CD4-positive, alpha-beta T cell (primary cell): Measurements from ENCODE around the gene NDNF. TPM values are rescaled to one million over a fixed set of nuclear protein-coding genes. Genes with fewer than 3 reads are reported as not detected.

ENCODE experiments used
- ATAC-seq: fragments of 200-7000 bp; cut with Tn5 transposase; one replicate; pipeline ENCODE4 v1.10.0; 2022; ENCODE audit warnings: mild to moderate bottlenecking; ENCODE audit not compliant: poor library complexity
- CTCF ChIA-PET: fragments of 350-600 bp; sonication (Branson Sonifier 250); formaldehyde crosslinking; loops from one replicate; lab custom pipeline; 2021; ENCODE audit warnings: antibody characterized with exemption, inconsistent platforms; lab: Charles Lee
- POLR2A ChIA-PET: fragments of 350-600 bp; sonication (Branson Sonifier 250); formaldehyde crosslinking; loops from one replicate; lab custom pipeline; 2021; ENCODE audit warnings: antibody characterized with exemption, inconsistent platforms; lab: Charles Lee
- DNase-seq, 14 experiments: peaks; one replicate each; pipeline ENCODE4 v3.0.0-alpha.2; 2013 to 2020; ENCODE audit warnings: mixed read lengths in 2 of 14
- H3K27ac ChIP-seq, 2 donors: one replicate each; pipeline versions ENCODE4 v1.5.1 to v1.7.0; 2013; ENCODE audit warnings: low read length in 2 of 2, low read depth in 1 of 2, mild to moderate bottlenecking in 1 of 2
- H3K27me3 ChIP-seq, 2 experiments: 1 replicate in 1 of 2; 2 replicates in 1 of 2; pipeline versions ENCODE4 v1.6.1 to v1.7.0; 2013; ENCODE audit warnings: low read length in 2 of 2, control low read depth in 1 of 2, mild to moderate bottlenecking in 1 of 2, moderate library complexity in 1 of 2; ENCODE audit not compliant: insufficient read depth in 2 of 2, control insufficient read depth in 1 of 2
- H3K36me3 ChIP-seq: one replicate; pipeline ENCODE4 v1.6.1; 2013; ENCODE audit warnings: low read length, control low read depth; ENCODE audit not compliant: insufficient read depth
- H3K4me1 ChIP-seq: one replicate; pipeline ENCODE4 v1.6.1; 2013; ENCODE audit warnings: low read length, control low read depth; ENCODE audit not compliant: insufficient read depth
- H3K4me3 ChIP-seq: one replicate; pipeline ENCODE4 v1.5.1; 2013; ENCODE audit warnings: mild to moderate bottlenecking, low read length, moderate library complexity
- H3K9me3 ChIP-seq, 2 experiments: 1 replicate in 1 of 2; 2 replicates in 1 of 2; pipeline versions ENCODE4 v1.6.1 to v1.7.0; 2013; ENCODE audit warnings: low read length in 2 of 2, mild to moderate bottlenecking in 2 of 2, control low read depth in 1 of 2, moderate library complexity in 1 of 2; ENCODE audit not compliant: control insufficient read depth in 1 of 2, insufficient read depth in 1 of 2
- H3K27ac Mint-ChIP-seq: one replicate; pipeline ENCODE4 v1.8.0; 2020; ENCODE audit warnings: mixed read lengths
- H3K27me3 Mint-ChIP-seq: one replicate; pipeline ENCODE4 v1.8.0; 2021; ENCODE audit warnings: mixed read lengths
- H3K36me3 Mint-ChIP-seq: one replicate; pipeline ENCODE4 v1.8.0; 2021; ENCODE audit warnings: low read depth, mixed read lengths
- H3K4me1 Mint-ChIP-seq: one replicate; pipeline ENCODE4 v1.8.0; 2021; ENCODE audit warnings: low read depth, mixed read lengths
- H3K4me3 Mint-ChIP-seq: one replicate; pipeline ENCODE4 v1.8.0; 2020; ENCODE audit warnings: mild to moderate bottlenecking, mixed read lengths
- H3K9me3 Mint-ChIP-seq: one replicate; pipeline ENCODE4 v1.8.0; 2020; ENCODE audit warnings: mixed read lengths
- CTCF ChIP-seq: fragments of 200-600 bp; IDR thresholded peaks from one replicate; pipeline ENCODE4 v1.8.0; 2022; ENCODE audit warnings: antibody characterized with exemption, mild to moderate bottlenecking
- intact Hi-C, 2 experiments: fragments of 100-400 bp; cut with DNase I in 1 of 2; cut with micrococcal nuclease in 1 of 2; formaldehyde crosslinking; loops; one replicate each; pipeline versions ENCODE4 v1.15.1 to v1.9.0; 2023 to 2025; cut with DNase I, micrococcal nuclease
- total RNA-seq, 174 experiments: library from RNA in 2 of 174; stranded (reverse) in 2 of 174; gene quantifications; one replicate each; pipeline ENCODE4 v1.2.3 and lab custom pipeline; 2021 to 2026

Gene NDNF
- total RNA-seq, 2 experiments from 2014 or later = 0.25 TPM; not detected in 1

GRCh38 chr4:121096629-121097028, 24.3 kb upstream of the NDNF start:
- DNase-seq (peak in 3 of 14 experiments; percentile 38 to 52 (median 41)), ATAC-seq (no peak)
- H3K36me3 Mint-ChIP-seq = no peaks in the 10 kb centered on the region
- Histone ChIP-seq H3K4me1 (no peaks in the 10 kb centered on the region), H3K36me3 (no peaks in the 10 kb centered on the region), H3K27me3 (no peaks in the 10 kb centered on the region), H3K9me3 (no peaks in the 10 kb centered on the region), H3K4me3 (no peak overlapping the region), H3K27ac (no peak overlapping the region)
- ChIA-PET POLR2A (no interaction called here), CTCF (no interaction called here)
- TF ChIP-seq CTCF = peak; percentile 77
- H3K27me3 Mint-ChIP-seq = no peaks in the 10 kb centered on the region
- no peak overlapping the region for H3K4me3 Mint-ChIP-seq
- H3K4me1 Mint-ChIP-seq = no peaks in the 10 kb centered on the region
- intact Hi-C loops = loop anchor here (1.0 to 2.0 kb wide), 4 partner anchors 377 to 1026 kb away; no protein-coding TSS in a partner anchor
- H3K9me3 Mint-ChIP-seq = no peaks in the 10 kb centered on the region
- H3K27ac Mint-ChIP-seq = no peak overlapping the region

GRCh38 chr4:121096191-121096590, 23.9 kb upstream of the NDNF start:
- ATAC-seq (no peak), DNase-seq (no peak)
- Histone ChIP-seq H3K4me3 (no peak overlapping the region), H3K27me3 (no peaks in the 10 kb centered on the region), H3K36me3 (no peaks in the 10 kb centered on the region), H3K27ac (no peak overlapping the region), H3K4me1 (no peaks in the 10 kb centered on the region), H3K9me3 (no peaks in the 10 kb centered on the region)
- ChIA-PET POLR2A (no interaction called here), CTCF (no interaction called here)
- Mint-ChIP-seq H3K9me3 (no peaks in the 10 kb centered on the region), H3K27ac (no peak overlapping the region), H3K4me3 (no peak overlapping the region), H3K4me1 (no peaks in the 10 kb centered on the region), H3K27me3 (no peaks in the 10 kb centered on the region), H3K36me3 (no peaks in the 10 kb centered on the region)
- intact Hi-C loops = loop anchor here (1.0 to 2.0 kb wide), 4 partner anchors 377 to 1025 kb away; no protein-coding TSS in a partner anchor
- no peak for TF ChIP-seq CTCF

GRCh38 chr4:121094297-121094966, 22.1 kb upstream of the NDNF start:
- intact Hi-C loops = loop anchor here in 1 of 2 experiments (2.0 kb wide), 1 partner anchor 376 kb away; no protein-coding TSS in a partner anchor
- Histone ChIP-seq H3K4me1 (no peaks in the 10 kb centered on the region), H3K4me3 (no peak overlapping the region), H3K9me3 (no peaks in the 10 kb centered on the region), H3K27ac (no peak overlapping the region), H3K36me3 (no peaks in the 10 kb centered on the region), H3K27me3 (no peaks in the 10 kb centered on the region)
- TF ChIP-seq CTCF = no peak
- DNase-seq = no peak
- Mint-ChIP-seq H3K9me3 (no peaks in the 10 kb centered on the region), H3K4me3 (no peak overlapping the region), H3K36me3 (no peaks in the 10 kb centered on the region), H3K27ac (no peak overlapping the region), H3K27me3 (no peaks in the 10 kb centered on the region), H3K4me1 (no peaks in the 10 kb centered on the region)
- CTCF ChIA-PET = interaction anchor here (1.1 kb wide), 1 partner anchor 98 kb away, joined by 3 read pairs; no protein-coding TSS in a partner anchor
- POLR2A ChIA-PET = no interaction called here
- no peak for ATAC-seq
